Medulla oblongata (tissue), 1 donor: Measurements from ENCODE around the gene INS.
"Not testable (repeated sequence)": the region's sequence is repeated elsewhere in the genome, so short reads cannot be mapped to it uniquely, and the experiment has no call there.

ENCODE experiments used
- DNase-seq: peaks from one replicate; pipeline ENCODE4 v3.0.0-alpha.2; 2015; ENCODE audit errors: extremely low spot score

INS gene

GRCh38 chr11:2132874-2133240 is 28.2 kb downstream of the INS start:
- DNase-seq = no peak

- no peak for DNase-seq
These were observed 28.8 kb downstream of the INS start for GRCh38 chr11:2132246-2132645.

GRCh38 chr11:2131371-2132236 is 29.4 kb downstream of the INS start:
- no peak for DNase-seq

GRCh38 chr11:2130881-2131352 is 30.1 kb downstream of the INS start:
- no peak for DNase-seq

GRCh38 chr11:2129699-2130366 is 31.2 kb downstream of the INS start:
- no peak for DNase-seq

GRCh38 chr11:2129308-2129698 is 31.7 kb downstream of the INS start:
- DNase-seq = no peak

- DNase-seq = no peak
These were observed 32.3 kb downstream of the INS start for GRCh38 chr11:2128511-2129307.

- no peak for DNase-seq
These were observed 32.9 kb downstream of the INS start for GRCh38 chr11:2128130-2128510.

- DNase-seq = no peak
These were observed 33.4 kb downstream of the INS start for GRCh38 chr11:2127482-2128129.

GRCh38 chr11:2126520-2127085 is 34.4 kb downstream of the INS start:
- DNase-seq = no peak

GRCh38 chr11:2124736-2125484 is 36.1 kb downstream of the INS start:
- not testable (repeated sequence) for DNase-seq

- no peak for DNase-seq
These were observed 37.4 kb downstream of the INS start for GRCh38 chr11:2123628-2123960.

GRCh38 chr11:2122907-2123627 is 37.9 kb downstream of the INS start:
- DNase-seq = no peak

- no peak for DNase-seq
These were observed 38.6 kb downstream of the INS start for GRCh38 chr11:2122222-2122906.

- no peak for DNase-seq
These were observed 39.5 kb downstream of the INS start for GRCh38 chr11:2121227-2122130.

GRCh38 chr11:2120359-2121100 is 40.5 kb downstream of the INS start:
- DNase-seq = no peak

- DNase-seq = no peak
These were observed 42.3 kb downstream of the INS start for GRCh38 chr11:2118677-2119076.

GRCh38 chr11:2116680-2117079 is 44.3 kb downstream of the INS start:
- no peak for DNase-seq
